Astrocyte (in vitro differentiated cells and primary cell): ENCODE data around the gene EXOSC7.

ENCODE experiments used
- EZH2 ChIP-seq: IDR thresholded peaks from 2 replicates; pipeline ENCODE4 v1.6.1; 2012; ENCODE audit warnings: mild to moderate bottlenecking, low read length, inconsistent platforms; ENCODE audit not compliant: insufficient read depth
- TF ChIP-seq, protein P1 (sequence below): IDR thresholded peaks from 2 replicates; pipeline ENCODE4 v1.5.1; 2011; ENCODE audit warnings: low read depth, mild to moderate bottlenecking, inconsistent platforms, low read length, moderate library complexity; ENCODE audit not compliant: insufficient read depth

GRCh38 chr3:45049807-45050206 is 73.8 kb downstream of the EXOSC7 start:
- TF ChIP-seq, protein P1, sequence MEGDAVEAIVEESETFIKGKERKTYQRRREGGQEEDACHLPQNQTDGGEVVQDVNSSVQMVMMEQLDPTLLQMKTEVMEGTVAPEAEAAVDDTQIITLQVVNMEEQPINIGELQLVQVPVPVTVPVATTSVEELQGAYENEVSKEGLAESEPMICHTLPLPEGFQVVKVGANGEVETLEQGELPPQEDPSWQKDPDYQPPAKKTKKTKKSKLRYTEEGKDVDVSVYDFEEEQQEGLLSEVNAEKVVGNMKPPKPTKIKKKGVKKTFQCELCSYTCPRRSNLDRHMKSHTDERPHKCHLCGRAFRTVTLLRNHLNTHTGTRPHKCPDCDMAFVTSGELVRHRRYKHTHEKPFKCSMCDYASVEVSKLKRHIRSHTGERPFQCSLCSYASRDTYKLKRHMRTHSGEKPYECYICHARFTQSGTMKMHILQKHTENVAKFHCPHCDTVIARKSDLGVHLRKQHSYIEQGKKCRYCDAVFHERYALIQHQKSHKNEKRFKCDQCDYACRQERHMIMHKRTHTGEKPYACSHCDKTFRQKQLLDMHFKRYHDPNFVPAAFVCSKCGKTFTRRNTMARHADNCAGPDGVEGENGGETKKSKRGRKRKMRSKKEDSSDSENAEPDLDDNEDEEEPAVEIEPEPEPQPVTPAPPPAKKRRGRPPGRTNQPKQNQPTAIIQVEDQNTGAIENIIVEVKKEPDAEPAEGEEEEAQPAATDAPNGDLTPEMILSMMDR: no peak
- no peak for TF ChIP-seq EZH2
